GM18498 (cell line): ENCODE measurements around the gene NAP1L3.

Experiments used
- ATAC-seq: cut with Tn5 transposase; IDR thresholded peaks from one replicate; pipeline ENCODE4 v1.9.1; 2021; ENCODE audit warnings: mild to moderate bottlenecking, moderate library complexity; ENCODE audit not compliant: unreplicated experiment

Gene NAP1L3

GRCh38 chrX:93673056-93673868, at the start of gene NAP1L3:
TSS of gene NAP1L3 (minus strand) at chrX:93673578. CDS start at chrX:93673304, 274 bp downstream.
- ATAC-seq = peak; percentile 66

GRCh38 chrX:93711076-93711475, 37.7 kb upstream of the NAP1L3 start:
- ATAC-seq = no peak

- ATAC-seq = no peak
These were observed 30.3 kb upstream of the NAP1L3 start for GRCh38 chrX:93703701-93704100.

- no peak for ATAC-seq
These were observed 22.6 kb upstream of the NAP1L3 start for GRCh38 chrX:93695981-93696380.

- no peak for ATAC-seq
These were observed 492 bp upstream of the NAP1L3 start, which contains the start of gene FAM133A for GRCh38 chrX:93673869-93674271. TSS of gene FAM133A (plus strand) at chrX:93674206. CDS start at chrX:93709420, 35,214 bp downstream.

- ATAC-seq = no peak
These were observed 12.8 kb downstream of the NAP1L3 start for GRCh38 chrX:93660575-93660974.

- ATAC-seq = no peak
These were observed 24.0 kb downstream of the NAP1L3 start for GRCh38 chrX:93649381-93649780.

- no peak for ATAC-seq
These were observed 35.8 kb downstream of the NAP1L3 start for GRCh38 chrX:93637591-93637990.
